Prostate gland (tissue), 2 donors: Measurements from ENCODE around the gene PRKAG2.

Source experiments
- CTCF ChIP-seq, 4 experiments: fragments of 200-600 bp in 2 of 4; fragments of 450-650 bp in 2 of 4; sonication (generic) in 2 of 4; IDR thresholded peaks; 1 replicate in 3 of 4; 2 replicates in 1 of 4; pipeline ENCODE4 v1.5.1; 2016 to 2019; ENCODE audit warnings: antibody characterized with exemption in 4 of 4, mild to moderate bottlenecking in 2 of 4, moderate library complexity in 2 of 4
- POLR2AphosphoS5 ChIP-seq: sonication (generic); formaldehyde crosslinking; IDR thresholded peaks from one replicate; pipeline ENCODE4 v1.6.1; 2017; ENCODE audit warnings: antibody characterized with exemption

GRCh38 chr7:151724920-151725584, 151.9 kb downstream of the PRKAG2 start:
- no peak for TF ChIP-seq POLR2AphosphoS5
- TF ChIP-seq CTCF (IDR thresholded peaks at IDR 0.05) = no peak
